Stimulated activated CD8-positive, alpha-beta memory T cell treated with anti-CD3 and anti-CD28 coated beads, Interleukin-12 subunit alpha, Interleukin-12 subunit beta, amount 100 ng/mL, for 24 hours (primary cell): ENCODE results near the gene NDOR1.
A peak's percentile ranks its signal among the peaks of the same experiment; 100 is the strongest.

ENCODE experiments used
- DNase-seq: peaks from one replicate; pipeline ENCODE4 v3.0.0-alpha.2; 2020; ENCODE audit errors: extremely low read depth

Gene NDOR1

DNA sequence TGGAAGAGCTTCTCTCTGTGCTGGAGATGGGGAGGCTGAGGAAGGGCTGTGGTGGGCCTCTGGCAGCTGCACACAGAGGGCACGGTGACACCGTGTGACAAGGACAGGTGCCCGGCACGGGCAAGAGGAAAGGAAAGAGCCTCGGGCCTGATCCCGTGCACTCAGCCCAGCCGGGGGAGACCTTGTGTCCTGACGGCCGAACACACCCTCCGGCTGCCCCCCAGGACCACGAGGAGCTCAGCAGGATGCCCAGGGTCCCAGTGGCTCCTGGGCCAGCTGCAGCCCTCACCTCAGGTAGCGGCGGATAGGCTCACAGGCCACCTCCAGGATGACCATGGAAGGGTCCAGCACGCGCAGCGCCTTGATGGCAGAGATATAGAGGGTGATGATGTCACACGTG, 22.7 kb upstream of the NDOR1 start:
- DNase-seq: no peak

DNA sequence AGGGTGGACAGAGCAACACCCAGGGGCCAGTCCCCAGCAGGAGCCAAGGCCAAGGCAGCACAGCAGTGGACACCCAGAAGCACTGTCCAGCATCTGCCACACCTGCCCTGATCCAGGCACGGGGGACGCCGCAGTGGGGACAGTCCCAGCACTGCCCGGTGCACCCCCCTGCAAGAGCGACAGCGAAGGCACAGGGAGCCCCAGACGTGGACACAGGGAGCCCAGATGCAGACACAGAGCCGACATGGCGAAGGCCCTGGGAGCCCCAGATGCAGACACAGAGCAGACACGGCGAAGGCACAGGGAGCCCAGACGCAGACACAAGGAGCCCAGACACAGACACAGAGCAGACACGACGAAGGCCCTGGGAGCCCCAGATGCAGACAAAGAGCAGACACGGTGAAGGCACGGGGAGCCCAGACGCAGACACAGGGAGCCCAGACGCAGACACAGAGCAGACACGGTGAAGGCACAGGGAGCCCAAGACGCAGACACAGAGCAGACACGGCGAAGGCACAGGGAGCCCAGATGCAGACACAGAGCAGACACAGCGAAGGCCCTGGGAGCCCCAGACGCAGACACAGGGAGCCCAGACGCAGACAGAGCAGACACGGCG, 21.4 kb upstream of the NDOR1 start:
- no peak for DNase-seq

GRCh38 chr9:137184881-137185660, 20.4 kb upstream of the NDOR1 start:
- DNase-seq: no peak

DNA sequence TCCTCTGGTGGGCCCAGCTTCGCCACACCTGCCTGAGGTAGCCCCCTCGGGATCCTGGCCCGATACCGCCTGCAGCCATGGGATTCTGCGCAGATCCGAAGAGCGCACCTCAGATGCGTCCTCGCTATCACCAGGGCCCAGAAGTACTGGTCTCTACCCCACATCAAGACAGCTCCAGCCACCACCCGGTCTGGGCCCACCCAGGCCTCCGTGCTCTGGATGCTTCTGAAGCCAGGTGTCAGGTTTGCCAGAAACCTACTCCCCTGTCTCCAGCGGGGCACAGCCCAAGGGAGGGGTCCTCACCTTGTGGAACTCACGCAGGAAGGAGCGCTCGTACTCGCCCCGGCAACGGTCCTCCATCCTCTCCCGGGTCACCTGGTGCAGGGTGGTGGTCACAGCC, 19.6 kb upstream of the NDOR1 start:
- DNase-seq: no peak

GRCh38 chr9:137186385-137186784, 19.1 kb upstream of the NDOR1 start:
- DNase-seq: no peak

- DNase-seq: no peak
Measured at GRCh38 chr9:137187386-137187785, 18.1 kb upstream of the NDOR1 start.

GRCh38 chr9:137188086-137188489, 17.4 kb upstream of the NDOR1 start:
- no peak for DNase-seq

GRCh38 chr9:137188490-137189296, 16.8 kb upstream of the NDOR1 start, which contains the start of the genes ANAPC2 and SSNA1:
TSS of gene ANAPC2 (minus strand) at chr9:137188560. CDS start at chr9:137188532, 28 bp downstream.
TSS of gene SSNA1 (plus strand) at chr9:137188676. CDS start at chr9:137188727, 51 bp downstream.
- peak; percentile 84 for DNase-seq

GRCh38 chr9:137189297-137190295, 15.9 kb upstream of the NDOR1 start:
- DNase-seq: no peak

- no peak for DNase-seq
Measured at GRCh38 chr9:137190315-137190856, 15.1 kb upstream of the NDOR1 start.

DNA sequence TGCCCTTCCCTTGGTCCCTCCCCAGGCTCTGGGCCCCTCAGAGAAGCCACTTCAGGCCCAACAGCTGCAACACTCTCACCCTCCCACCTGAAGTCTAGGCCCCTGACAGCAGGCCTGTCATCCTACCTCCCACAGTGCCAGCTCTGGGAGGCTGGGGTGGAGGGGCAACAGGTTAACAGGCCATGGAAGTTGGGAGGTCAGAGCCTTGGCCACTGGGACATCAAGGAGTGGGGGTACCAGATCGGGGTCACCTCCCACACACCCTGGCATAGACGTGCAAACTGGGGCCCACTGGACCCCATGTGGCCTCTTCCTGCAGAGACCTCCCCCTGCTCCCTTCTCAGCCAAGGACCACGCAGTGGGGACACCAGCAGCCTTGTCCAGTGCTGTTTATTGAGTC, 14.3 kb upstream of the NDOR1 start:
- DNase-seq: no peak

DNA sequence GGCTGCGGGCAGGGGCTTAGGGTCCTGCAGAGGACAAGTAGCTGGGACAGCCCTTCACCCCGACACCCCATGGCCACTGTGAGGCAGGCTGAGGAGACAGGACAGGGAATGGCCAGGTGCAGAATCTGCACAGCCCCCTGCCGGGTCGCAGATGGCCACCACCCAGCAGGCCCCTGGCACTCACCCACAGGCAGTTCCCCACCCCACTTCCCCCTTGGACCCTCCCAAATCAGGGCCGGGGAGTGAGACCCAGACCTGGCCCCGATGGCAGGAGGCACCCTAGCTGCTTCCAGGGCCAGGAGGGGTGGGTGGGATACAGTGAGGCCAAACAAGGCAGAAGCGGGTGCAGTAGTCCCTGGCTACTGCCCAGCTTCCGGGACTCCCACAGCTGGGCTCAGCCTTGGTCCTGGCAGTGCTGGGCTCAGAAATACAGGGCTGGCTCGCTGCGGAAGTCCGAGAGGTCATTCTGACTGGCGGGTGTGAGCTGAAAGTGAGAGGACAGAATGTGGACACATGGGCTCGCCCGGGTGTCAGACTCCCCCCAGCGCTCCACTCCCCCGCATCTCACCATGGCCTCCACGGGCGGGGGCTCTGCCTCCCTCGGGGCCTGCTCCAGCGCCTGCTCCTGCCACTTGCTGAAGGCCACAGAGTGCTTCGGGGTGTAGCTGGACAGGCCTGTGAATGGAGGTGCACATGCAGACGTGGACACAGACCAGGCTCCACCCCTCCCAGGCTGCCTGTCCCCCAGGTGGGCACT, 13.6 kb upstream of the NDOR1 start:
- no peak for DNase-seq

DNA sequence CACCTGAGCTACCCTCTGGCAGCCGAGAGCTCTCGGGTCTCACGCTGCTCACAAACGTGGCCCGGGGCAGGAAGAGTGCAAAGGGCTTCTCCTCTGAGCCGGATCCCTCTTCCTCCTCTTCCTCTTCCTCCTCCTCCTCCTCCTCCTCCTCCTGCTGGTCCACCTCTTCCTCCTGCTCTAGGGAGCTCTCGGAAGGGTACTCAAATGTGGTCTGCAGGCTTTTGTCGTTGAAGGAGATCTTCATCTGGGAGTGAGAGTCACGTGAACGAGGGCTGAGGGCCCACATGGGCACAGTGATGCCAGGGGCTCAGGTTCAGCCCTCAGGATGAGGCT, 13.1 kb upstream of the NDOR1 start:
- DNase-seq: no peak

- no peak for DNase-seq
Measured at GRCh38 chr9:137192859-137193258, 12.6 kb upstream of the NDOR1 start.

- DNase-seq: no peak
Measured at GRCh38 chr9:137193771-137194170, 11.7 kb upstream of the NDOR1 start.

DNA sequence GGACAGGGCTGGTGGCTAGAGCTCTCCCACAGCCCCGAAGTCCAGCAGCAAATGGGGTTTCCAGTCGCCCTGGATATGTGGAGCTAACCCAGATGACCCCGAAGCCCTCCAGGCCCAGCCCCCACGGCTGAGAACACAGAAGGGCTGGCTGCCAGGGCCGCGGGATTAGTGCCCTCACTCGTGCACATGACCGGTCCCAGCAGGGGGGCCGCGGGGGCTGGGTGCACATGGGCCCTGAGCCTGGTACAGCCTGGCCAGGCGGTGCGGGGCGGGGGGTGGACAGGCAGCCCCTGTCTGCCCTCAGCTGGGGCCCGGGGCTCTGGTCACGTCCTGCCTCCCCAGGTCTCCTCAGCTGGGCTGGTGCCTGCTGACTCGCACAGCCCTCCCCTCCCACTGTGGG, 11.1 kb upstream of the NDOR1 start:
- DNase-seq: no peak

DNA sequence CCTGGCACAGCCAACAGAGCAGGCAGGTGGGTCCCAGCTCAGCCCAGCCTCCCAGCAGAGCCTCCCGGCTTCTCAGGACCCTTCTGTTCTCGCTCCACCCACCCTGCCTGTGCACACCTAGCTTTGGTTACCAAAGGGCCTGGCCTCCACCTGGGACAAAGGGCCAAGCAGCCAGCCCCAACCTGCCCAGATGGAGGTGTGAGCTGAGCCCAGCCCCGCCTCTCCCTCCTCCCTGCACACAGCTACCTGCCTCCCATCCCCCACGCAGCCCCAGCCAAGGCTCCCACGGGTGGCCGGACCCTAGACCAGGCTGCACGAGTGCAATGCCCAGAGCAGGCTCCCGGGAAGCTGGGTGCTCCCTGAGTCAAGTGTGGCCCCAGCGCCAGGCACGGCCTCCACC, 10.6 kb upstream of the NDOR1 start:
- DNase-seq: no peak

DNA sequence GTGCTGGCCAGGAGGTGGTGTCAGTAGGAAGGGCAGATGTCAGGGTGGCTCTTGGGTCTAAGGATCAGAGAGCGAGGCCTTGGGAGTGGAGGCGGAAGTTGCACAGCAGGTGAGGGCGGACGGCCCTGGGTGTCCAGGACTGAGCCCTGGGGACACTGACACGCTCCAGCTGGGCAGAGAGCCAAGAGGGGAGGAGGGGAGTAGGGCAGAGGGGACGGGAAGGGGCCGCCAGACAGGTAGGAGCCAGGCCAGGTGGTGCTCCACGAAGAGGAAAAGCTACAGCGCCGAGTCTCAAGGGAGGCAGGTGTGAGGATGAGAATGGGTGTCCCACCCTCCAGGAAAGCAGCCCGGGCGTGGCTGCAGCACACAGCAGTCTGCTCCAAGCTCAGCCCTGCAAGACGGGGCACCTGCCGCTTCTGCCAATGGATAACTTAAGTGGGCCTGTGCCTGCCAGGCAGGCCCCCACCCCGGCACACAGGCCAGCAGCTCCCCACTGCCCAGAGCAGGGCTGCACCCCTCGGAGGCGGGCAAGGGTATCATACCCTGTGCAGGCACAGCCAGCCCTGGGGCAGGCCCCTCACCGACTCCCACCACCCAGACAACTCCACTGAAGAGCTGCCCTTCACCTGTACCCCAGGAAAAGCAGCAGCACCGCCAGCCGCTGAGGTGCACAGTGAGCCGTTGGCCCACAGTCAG, 9.8 kb upstream of the NDOR1 start:
- DNase-seq: no peak

DNA sequence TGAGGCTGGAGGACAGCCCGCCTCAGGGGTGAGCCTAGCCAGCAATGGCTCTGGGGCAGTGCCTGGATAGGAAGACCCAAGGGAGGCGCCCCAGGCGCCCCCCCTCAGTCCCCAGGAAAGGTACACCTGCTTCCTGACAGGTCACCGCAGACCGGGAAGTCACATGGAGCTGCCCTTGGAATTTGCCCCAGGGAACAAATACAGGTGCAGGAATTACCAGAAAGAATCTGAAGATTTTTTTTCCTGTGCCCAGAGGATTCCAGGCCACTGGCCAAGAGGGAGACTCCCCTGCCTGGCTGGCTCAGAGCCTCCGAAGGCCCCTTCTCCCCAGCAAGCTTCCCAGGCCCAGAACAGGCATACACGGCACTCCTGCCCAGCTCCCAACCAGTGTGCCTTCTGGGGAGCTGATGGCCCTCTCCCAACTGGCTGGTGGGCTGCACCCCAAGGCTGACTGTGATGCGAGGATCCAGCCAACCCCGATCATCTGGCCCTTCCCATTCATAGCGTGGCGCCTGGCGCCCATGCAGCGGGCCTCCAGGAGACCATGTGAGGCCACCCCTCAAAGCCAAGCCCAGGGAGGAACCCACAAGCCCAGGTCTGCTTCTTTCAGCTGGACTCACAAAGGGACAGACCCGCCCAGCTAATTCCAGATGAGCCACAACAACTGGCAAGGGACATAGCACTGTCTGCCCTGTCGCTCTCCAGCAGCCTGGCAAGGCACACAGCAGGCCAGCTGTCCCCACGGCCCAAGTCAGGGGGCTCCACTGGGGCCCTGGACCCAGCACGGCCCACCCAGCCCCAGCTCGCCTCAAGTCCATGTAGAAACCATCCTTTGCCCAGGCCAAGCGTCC, 7.2 kb upstream of the NDOR1 start:
- DNase-seq: no peak
